DND-41 (cell line): ENCODE measurements around the gene NHLRC2.

Source experiments
- CTCF ChIP-seq: IDR thresholded peaks from 2 replicates; pipeline ENCODE4 v1.5.1; 2012; ENCODE audit warnings: borderline replicate concordance, low read length, moderate library complexity, mild to moderate bottlenecking; ENCODE audit not compliant: poor library complexity, severe bottlenecking; ENCODE audit errors: extremely low read depth
- EZH2 ChIP-seq: IDR thresholded peaks from 3 replicates; pipeline ENCODE4 v1.6.1; 2012; ENCODE audit warnings: borderline replicate concordance, low read depth, mild to moderate bottlenecking, moderate library complexity, low read length, inconsistent platforms; ENCODE audit not compliant: severe bottlenecking

- TF ChIP-seq CTCF (no peak), EZH2 (no peak)
Measured at GRCh38 chr10:113893570-113893969, 39.1 kb downstream of the NHLRC2 start.
